Measurements from ENCODE around the gene CSF2. TPM values are rescaled to one million over a fixed set of nuclear protein-coding genes. Genes with fewer than 3 reads are reported as not detected.

Gene CSF2
- total RNA-seq, 1 experiment from 2014 or later: not detected

GRCh38 chr5:132101385-132101880 is 27.8 kb downstream of the CSF2 start:
- BruUV-seq (replicated peaks): no TSS peak
- CTCF ChIA-PET: no interaction called here

GRCh38 chr5:132102101-132102701 is 28.6 kb downstream of the CSF2 start:
- intact Hi-C loops (cut with micrococcal nuclease; ENCODE audit: unreplicated experiment) (no loop called here), in situ Hi-C loops (cut with HindIII; ENCODE audit: low pct_unique_long_range_greater_than_20kb, low sequenced_read_pairs) (no loop called here)
- Histone ChIP-seq H3K4me3 (ENCODE audit: low read depth in 2 of 2, low read length in 2 of 2) (no peak overlapping the region), H3K27me3 (ENCODE audit: control insufficient read depth, insufficient read depth, low read length) (no peaks in the 10 kb centered on the region; the same call in 1 of the 2 replicates), H3K4me1 (ENCODE audit: control insufficient read depth, insufficient read depth, low read length) (peaks cover 2% of the 10 kb centered on the region; the same call in 1 of the 2 replicates), H3K27ac (ENCODE audit: low read length) (no peak overlapping the region), H3K36me3 (ENCODE audit: control insufficient read depth, insufficient read depth, low read length) (no peaks in the 10 kb centered on the region), H3K9me3 (ENCODE audit: control insufficient read depth, insufficient read depth, low read depth, low read length) (no peaks in the 10 kb centered on the region)
- ChIA-PET POLR2A (no interaction called here), CTCF (no interaction called here)
- TF ChIP-seq TCF7L2 (IDR thresholded peaks at IDR 0.05; ENCODE audit: low read depth, low read length): no peak
- no peak for TF ChIP-seq POLR2AphosphoS5 (IDR thresholded peaks at IDR 0.05; ENCODE audit: low read depth, low read length)
- TF ChIP-seq SIN3A (IDR thresholded peaks at IDR 0.05; ENCODE audit: borderline replicate concordance, insufficient read depth, low read depth, low read length): no peak
- no peak for TF ChIP-seq CTCF (IDR thresholded peaks at IDR 0.05)
- TF ChIP-seq, protein P1, sequence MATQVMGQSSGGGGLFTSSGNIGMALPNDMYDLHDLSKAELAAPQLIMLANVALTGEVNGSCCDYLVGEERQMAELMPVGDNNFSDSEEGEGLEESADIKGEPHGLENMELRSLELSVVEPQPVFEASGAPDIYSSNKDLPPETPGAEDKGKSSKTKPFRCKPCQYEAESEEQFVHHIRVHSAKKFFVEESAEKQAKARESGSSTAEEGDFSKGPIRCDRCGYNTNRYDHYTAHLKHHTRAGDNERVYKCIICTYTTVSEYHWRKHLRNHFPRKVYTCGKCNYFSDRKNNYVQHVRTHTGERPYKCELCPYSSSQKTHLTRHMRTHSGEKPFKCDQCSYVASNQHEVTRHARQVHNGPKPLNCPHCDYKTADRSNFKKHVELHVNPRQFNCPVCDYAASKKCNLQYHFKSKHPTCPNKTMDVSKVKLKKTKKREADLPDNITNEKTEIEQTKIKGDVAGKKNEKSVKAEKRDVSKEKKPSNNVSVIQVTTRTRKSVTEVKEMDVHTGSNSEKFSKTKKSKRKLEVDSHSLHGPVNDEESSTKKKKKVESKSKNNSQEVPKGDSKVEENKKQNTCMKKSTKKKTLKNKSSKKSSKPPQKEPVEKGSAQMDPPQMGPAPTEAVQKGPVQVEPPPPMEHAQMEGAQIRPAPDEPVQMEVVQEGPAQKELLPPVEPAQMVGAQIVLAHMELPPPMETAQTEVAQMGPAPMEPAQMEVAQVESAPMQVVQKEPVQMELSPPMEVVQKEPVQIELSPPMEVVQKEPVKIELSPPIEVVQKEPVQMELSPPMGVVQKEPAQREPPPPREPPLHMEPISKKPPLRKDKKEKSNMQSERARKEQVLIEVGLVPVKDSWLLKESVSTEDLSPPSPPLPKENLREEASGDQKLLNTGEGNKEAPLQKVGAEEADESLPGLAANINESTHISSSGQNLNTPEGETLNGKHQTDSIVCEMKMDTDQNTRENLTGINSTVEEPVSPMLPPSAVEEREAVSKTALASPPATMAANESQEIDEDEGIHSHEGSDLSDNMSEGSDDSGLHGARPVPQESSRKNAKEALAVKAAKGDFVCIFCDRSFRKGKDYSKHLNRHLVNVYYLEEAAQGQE (IDR thresholded peaks at IDR 0.05; ENCODE audit: insufficient read depth in 1 of 2, low read depth in 2 of 2, low read length in 1 of 2): no peak
- no peak for DNase-seq (ENCODE audit: low read depth, low spot score)
- BruUV-seq (replicated peaks): no TSS peak
- 0 out of 2 replicates have a peak, but pooled peaks have one; percentile 22 for ATAC-seq

More at GRCh38 chr5:132101385-132101880, 27.8 kb downstream of the CSF2 start:
- DNase-seq (ENCODE audit: low read depth, low spot score): no peak
- H3K4me3 ChIP-seq (ENCODE audit: low read depth in 2 of 2, low read length in 2 of 2): no peak overlapping the region
- H3K4me1 ChIP-seq (ENCODE audit: control insufficient read depth, insufficient read depth, low read length): peaks cover 2% of the 10 kb centered on the region; the same call in 1 of the 2 replicates
- TF ChIP-seq SIN3A (IDR thresholded peaks at IDR 0.05; ENCODE audit: borderline replicate concordance, insufficient read depth, low read depth, low read length) (no peak), TCF7L2 (IDR thresholded peaks at IDR 0.05; ENCODE audit: low read depth, low read length) (no peak), POLR2AphosphoS5 (IDR thresholded peaks at IDR 0.05; ENCODE audit: low read depth, low read length) (no peak), CTCF (IDR thresholded peaks at IDR 0.05) (no peak)
- TF ChIP-seq, protein P1 (IDR thresholded peaks at IDR 0.05; ENCODE audit: insufficient read depth in 1 of 2, low read depth in 2 of 2, low read length in 1 of 2): no peak
- no peaks in the 10 kb centered on the region; the same call in 1 of the 2 replicates for H3K27me3 ChIP-seq (ENCODE audit: control insufficient read depth, insufficient read depth, low read length)
- no peak overlapping the region for H3K27ac ChIP-seq (ENCODE audit: low read length)
- in situ Hi-C loops (cut with HindIII; ENCODE audit: low pct_unique_long_range_greater_than_20kb, low sequenced_read_pairs) (no loop called here), intact Hi-C loops (cut with micrococcal nuclease; ENCODE audit: unreplicated experiment) (no loop called here)
- no peaks in the 10 kb centered on the region for H3K36me3 ChIP-seq (ENCODE audit: control insufficient read depth, insufficient read depth, low read length)
- no peak for ATAC-seq
- POLR2A ChIA-PET: no interaction called here
- H3K9me3 ChIP-seq (ENCODE audit: control insufficient read depth, insufficient read depth, low read depth, low read length): no peaks in the 10 kb centered on the region

Data from Panc1 (cell line).